ENCODE data around the gene GLIPR1.
A peak's percentile ranks its signal among the peaks of the same experiment; 100 is the strongest.
"Not testable (repeated sequence)": the region's sequence is repeated elsewhere in the genome, so short reads cannot be mapped to it uniquely, and the experiment has no call there.

GLIPR1 gene

GRCh38 chr12:75480469-75480949 lies at the start of gene GLIPR1:
TSS of gene GLIPR1 (plus strand) at chr12:75480755. CDS start at chr12:75480881, 126 bp downstream.
- POLR2A ChIA-PET, result interaction anchor here (1.0 kb wide), 1 partner anchor 89 kb away, joined by 5 read pairs; no protein-coding TSS in a partner anchor
- CTCF ChIA-PET, result interaction anchor here (0.7 to 10.8 kb wide), 8 partner anchors 12 to 557 kb away, joined by 3 to 93 read pairs (median 4); partner anchors contain the start of genes CAPS2, GLIPR1L1 and GLIPR1L2
- TF ChIP-seq CTCF (IDR thresholded peaks at IDR 0.05; ENCODE audit: control extremely low read depth, extremely low read depth, low read depth, missing control alignments), result no peak
- DNase-seq (ENCODE audit: extremely low spot score), result peak; percentile 69

- ChIA-PET POLR2A (no interaction called here), CTCF (interaction anchor here (0.7 kb wide), 1 partner anchor 42 kb away, joined by 3 read pairs; the partner anchor contains the start of gene GLIPR1L2)
- TF ChIP-seq CTCF (IDR thresholded peaks at IDR 0.05; ENCODE audit: control extremely low read depth, extremely low read depth, low read depth, missing control alignments), result no peak
- no peak for DNase-seq (ENCODE audit: extremely low spot score)
These were observed 47.6 kb upstream of the GLIPR1 start for GRCh38 chr12:75432924-75433323.

GRCh38 chr12:75437564-75437963 lies 43.0 kb upstream of the GLIPR1 start:
- peak; percentile 15 for DNase-seq (ENCODE audit: extremely low spot score)
- POLR2A ChIA-PET, result no interaction called here
- CTCF ChIA-PET, result interaction anchor here (1.0 to 1.8 kb wide), 4 partner anchors 8 to 48 kb away, joined by 3 to 4 read pairs (median 4); partner anchors contain the start of gene GLIPR1L2
- no peak for TF ChIP-seq CTCF (IDR thresholded peaks at IDR 0.05; ENCODE audit: control extremely low read depth, extremely low read depth, low read depth, missing control alignments)

- DNase-seq (ENCODE audit: extremely low spot score), result no peak
- CTCF ChIA-PET, result interaction anchor here (1.0 to 1.8 kb wide), 4 partner anchors 8 to 67 kb away, joined by 3 to 4 read pairs (median 4); no protein-coding TSS in a partner anchor
- TF ChIP-seq CTCF (IDR thresholded peaks at IDR 0.05; ENCODE audit: control extremely low read depth, extremely low read depth, low read depth, missing control alignments), result no peak
- POLR2A ChIA-PET, result no interaction called here
These were observed 42.3 kb upstream of the GLIPR1 start for GRCh38 chr12:75438059-75438754.

- DNase-seq (ENCODE audit: extremely low spot score), result no peak
- ChIA-PET POLR2A (no interaction called here), CTCF (interaction anchor here (1.0 to 1.7 kb wide), 2 partner anchors 15 to 66 kb away, joined by 3 to 4 read pairs; no protein-coding TSS in a partner anchor)
- TF ChIP-seq CTCF (IDR thresholded peaks at IDR 0.05; ENCODE audit: control extremely low read depth, extremely low read depth, low read depth, missing control alignments), result no peak
These were observed 41.5 kb upstream of the GLIPR1 start for GRCh38 chr12:75439048-75439447.

- ChIA-PET POLR2A (no interaction called here), CTCF (no interaction called here)
- no peak for TF ChIP-seq CTCF (IDR thresholded peaks at IDR 0.05; ENCODE audit: control extremely low read depth, extremely low read depth, low read depth, missing control alignments)
- no peak for DNase-seq (ENCODE audit: extremely low spot score)
These were observed 40.6 kb upstream of the GLIPR1 start for GRCh38 chr12:75439930-75440329.

- CTCF ChIA-PET, result interaction anchor here (1.5 kb wide), 1 partner anchor 43 kb away, joined by 4 read pairs; no protein-coding TSS in a partner anchor
- POLR2A ChIA-PET; DNase-seq (ENCODE audit: extremely low spot score): not testable (repeated sequence)
These were observed 38.7 kb upstream of the GLIPR1 start for GRCh38 chr12:75441687-75442449.

- DNase-seq (ENCODE audit: extremely low spot score); POLR2A ChIA-PET: not testable (repeated sequence)
- CTCF ChIA-PET, result interaction anchor here (1.5 kb wide), 1 partner anchor 42 kb away, joined by 4 read pairs; no protein-coding TSS in a partner anchor
These were observed 38.1 kb upstream of the GLIPR1 start for GRCh38 chr12:75442454-75442853.
